Measurements from ENCODE around the gene PRSS38.

DNA sequence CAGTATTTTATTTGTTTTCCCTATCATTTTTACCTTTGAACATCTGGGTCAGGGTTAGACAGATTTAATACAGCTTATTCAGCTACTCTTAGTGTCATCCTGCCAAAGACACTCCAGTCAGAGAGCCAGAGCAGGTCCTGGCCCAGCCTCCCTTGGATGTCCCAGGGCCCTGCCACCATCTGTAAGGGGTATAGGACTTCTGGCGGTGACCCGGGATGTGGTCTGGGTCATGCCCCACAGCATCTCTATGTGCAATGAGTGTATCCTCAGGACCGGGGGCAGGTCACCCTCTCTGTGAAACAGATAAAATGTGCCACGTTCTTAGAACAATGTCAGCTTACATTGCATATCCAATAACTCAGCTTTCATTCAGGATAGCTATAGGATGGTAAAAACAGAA lies 37.8 kb upstream of the PRSS38 start:
- TF ChIP-seq CTCF (IDR thresholded peaks at IDR 0.05 in 2 of 3, conservative IDR thresholded peaks at IDR 0.05 in 1 of 3; ENCODE audit: borderline replicate concordance in 1 of 3, insufficient read depth in 1 of 3, low read depth in 2 of 3, low read length in 2 of 3) (no peak), POLR2AphosphoS5 (IDR thresholded peaks at IDR 0.05; ENCODE audit: low read depth, low read length) (no peak), POLR2A (IDR thresholded peaks at IDR 0.05; ENCODE audit: borderline replicate concordance, extremely low read depth, insufficient read depth, insufficient read length) (no peak), JUND (IDR thresholded peaks at IDR 0.05) (no peak; the same call in 1 of the 2 replicates), EGR1 (IDR thresholded peaks at IDR 0.05; ENCODE audit: low read depth) (no peak)
